T47D (cell line): ENCODE data around the gene NEK8.

Source experiments
- DNase-seq, 2 experiments: peaks; one replicate each; pipeline versions ENCODE4 v3.0.0 to v3.0.0-alpha.2; 2011 to 2012; ENCODE audit warnings: low read depth in 1 of 2, low spot score in 1 of 2
- JUND ChIP-seq: IDR thresholded peaks from 2 replicates; pipeline ENCODE4 v1.6.1; 2012; ENCODE audit warnings: low read depth
- in situ Hi-C: cut with HindIII; loops from 2 replicates; pipeline ENCODE4 v1.10.0; 2016; ENCODE audit warnings: low sequenced_read_pairs, low pct_unique_long_range_greater_than_20kb

The NEK8 gene

DNA sequence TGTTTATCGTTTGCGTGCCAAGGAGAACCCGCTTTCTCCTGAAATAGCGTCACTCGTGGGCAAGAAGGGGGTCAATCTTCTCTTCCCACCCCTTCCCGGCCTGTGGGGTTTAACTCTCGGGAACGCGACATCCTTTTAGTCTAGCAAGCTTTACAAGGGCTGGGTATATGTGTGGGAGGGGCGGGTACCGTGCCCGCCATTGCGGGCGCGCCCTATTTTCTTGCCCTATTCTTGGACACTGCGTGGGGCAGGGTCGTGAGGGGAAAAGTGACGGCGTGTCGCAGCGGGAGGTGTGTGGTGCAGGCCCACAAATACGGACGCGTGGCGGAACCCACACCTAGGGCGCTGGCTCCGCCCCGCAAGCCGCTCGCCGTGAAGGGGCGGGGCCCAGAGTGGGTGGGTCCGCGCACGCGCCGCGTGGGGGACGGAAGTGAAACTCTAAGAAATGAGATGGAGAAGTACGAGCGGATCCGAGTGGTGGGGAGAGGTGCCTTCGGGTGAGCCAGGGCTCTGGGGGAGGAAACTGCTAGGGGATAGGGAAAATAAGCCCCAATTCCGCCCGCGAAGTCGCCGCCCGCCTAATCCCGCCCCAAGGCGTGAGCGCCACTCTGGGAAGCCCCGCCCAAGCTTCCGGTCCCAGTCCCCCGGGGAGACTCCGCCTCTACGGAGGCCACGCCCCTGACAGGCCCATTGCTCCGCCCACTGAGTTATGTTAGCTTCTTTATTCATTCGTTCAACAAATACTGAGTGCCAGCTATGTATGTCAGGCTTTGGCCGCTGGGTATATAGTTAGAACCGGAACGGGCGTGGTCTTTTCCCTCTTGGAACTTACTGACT, at the start of gene NEK8:
TSS of gene NEK8 (plus strand) at position 425 of the 837 bp plus-strand sequence. CDS start at position 451, 26 bp downstream.
- DNase-seq, result peak; percentile 82 to 100
- in situ Hi-C loops, result no loop called here
- TF ChIP-seq JUND, result no peak

GRCh38 chr17:28682655-28683054, 45.9 kb upstream of the NEK8 start:
- TF ChIP-seq JUND, result no peak
- in situ Hi-C loops, result no loop called here
- DNase-seq, result no peak

DNA sequence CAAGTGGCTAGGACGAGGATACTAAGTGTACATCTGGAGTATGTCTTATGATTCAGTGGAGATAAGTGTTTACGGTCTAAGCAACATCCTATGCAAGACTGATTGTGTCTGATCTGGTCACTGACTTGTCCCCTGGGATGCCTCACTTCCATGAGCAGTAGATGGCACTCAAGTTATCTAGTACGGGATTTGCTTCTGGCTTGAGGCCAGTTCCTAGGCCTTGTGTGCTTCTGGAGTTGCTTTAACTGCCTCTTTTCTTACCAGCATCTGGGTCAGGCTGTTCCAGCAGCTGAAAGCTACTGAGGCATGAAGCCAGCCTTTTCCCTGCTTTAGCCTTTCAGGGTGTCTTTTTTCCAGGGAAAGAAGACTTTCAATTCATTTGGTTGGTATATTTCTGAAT, 43.6 kb upstream of the NEK8 start:
- in situ Hi-C loops, result no loop called here
- DNase-seq, result peak in 1 of 2 experiments; percentile 53
- TF ChIP-seq JUND, result no peak

- DNase-seq, result no peak
- no peak for TF ChIP-seq JUND
- in situ Hi-C loops, result no loop called here
These were observed 43.2 kb upstream of the NEK8 start for GRCh38 chr17:28685366-28685765.

DNA sequence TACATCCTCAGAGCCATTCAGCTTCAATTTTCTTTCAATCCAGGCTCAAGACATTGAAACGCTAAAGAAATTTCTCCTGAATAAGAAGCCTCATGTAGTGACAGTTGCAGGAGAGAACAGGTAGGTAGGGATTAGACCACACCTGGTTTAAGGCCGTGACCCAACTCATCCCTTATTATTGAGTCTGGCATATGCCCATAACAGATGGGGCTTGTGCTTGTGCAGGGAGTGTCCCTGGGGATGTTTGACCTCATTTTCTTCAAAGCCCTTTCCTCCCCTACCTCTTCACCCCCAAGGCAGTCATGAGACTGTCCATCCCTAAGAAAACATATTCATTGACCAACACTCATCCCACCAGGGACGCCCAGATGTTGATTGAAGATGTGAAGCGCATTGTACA, 42.3 kb upstream of the NEK8 start:
- in situ Hi-C loops, result no loop called here
- no peak for DNase-seq
- TF ChIP-seq JUND, result no peak

- DNase-seq, result no peak
- no peak for TF ChIP-seq JUND
- in situ Hi-C loops, result no loop called here
These were observed 40.1 kb upstream of the NEK8 start for GRCh38 chr17:28688481-28688880.

DNA sequence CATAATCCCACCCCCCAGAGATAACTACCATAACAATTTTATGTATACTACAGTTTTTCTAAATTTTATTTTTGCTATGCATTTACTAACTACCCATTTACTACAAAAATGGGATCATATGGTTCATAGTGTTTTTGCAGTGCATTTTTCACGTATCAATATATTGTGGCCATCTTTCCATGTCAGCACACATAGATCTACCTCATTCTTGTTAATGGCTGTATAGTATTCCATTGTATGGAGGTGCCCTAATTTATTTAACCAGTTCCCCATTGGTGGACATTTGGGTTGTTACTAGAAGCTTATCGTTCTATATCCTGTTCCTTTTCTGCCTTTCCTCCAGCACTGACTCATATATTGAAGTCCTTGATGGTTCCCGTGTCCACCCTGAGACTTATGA, 39.6 kb upstream of the NEK8 start:
- no peak for DNase-seq
- in situ Hi-C loops, result no loop called here
- no peak for TF ChIP-seq JUND

GRCh38 chr17:28693869-28694268, 34.7 kb upstream of the NEK8 start:
- DNase-seq, result no peak
- TF ChIP-seq JUND, result no peak
- in situ Hi-C loops, result no loop called here

- DNase-seq, result no peak
- TF ChIP-seq JUND, result no peak
- in situ Hi-C loops, result no loop called here
These were observed 30.2 kb upstream of the NEK8 start for GRCh38 chr17:28698253-28698941.

DNA sequence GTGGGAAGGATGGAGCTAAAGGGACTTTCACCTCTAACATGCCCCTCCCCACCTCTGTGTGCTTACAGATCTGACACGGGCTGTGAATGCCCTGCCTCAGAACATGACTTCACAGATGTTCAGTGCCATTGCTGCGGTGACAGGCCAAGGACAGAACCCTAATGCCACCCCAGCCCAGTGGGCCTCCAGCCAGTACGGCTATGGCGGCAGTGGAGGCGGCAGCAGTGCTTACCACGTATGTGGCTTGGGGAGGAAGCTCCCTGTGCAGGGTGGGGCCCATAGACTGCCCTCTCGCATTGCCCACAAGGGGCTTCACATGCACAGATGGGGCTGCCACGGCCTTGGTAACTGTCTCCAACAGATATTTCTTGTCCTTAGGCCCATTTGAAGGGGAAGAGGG, 28.3 kb upstream of the NEK8 start:
- no peak for TF ChIP-seq JUND
- DNase-seq, result no peak
- in situ Hi-C loops, result no loop called here

GRCh38 chr17:28700830-28701492, 27.6 kb upstream of the NEK8 start:
- in situ Hi-C loops, result no loop called here

DNA sequence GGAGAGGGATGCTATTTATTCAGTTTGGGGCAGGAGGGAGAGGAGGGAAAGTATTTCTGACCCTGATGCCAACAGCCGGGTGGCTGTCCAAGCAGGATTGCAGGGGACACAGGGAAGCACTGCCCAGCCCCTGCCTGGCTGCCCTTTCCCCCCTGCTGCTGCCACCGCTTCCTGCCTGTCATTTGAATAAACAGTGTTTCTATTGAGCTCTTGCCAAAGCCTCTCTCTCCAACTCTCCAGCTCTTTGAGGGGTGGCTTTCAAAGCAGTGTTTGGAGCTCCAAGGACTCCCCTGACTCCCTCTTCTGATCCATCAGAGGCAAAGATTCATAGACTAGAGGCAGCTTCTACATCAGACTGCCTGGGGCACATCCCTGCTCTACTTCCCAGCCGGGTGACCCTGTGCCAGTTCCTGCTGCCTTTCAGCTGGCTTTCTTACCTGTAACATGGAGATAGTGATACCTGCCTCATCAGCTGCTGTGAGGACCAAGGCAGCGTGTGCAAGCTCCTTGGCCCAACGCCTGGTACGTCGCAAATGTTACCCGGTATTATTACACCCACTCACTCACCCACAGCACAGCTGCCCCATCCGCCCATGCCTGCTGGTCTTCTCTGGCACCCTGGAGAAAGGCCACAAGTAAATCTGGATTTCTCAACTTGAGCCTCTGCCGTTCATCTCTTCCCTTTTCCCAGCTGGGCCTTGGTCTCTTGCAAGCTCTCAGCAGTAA, 26.4 kb upstream of the NEK8 start:
- in situ Hi-C loops, result no loop called here
- TF ChIP-seq JUND, result no peak
- no peak for DNase-seq

More at GRCh38 chr17:28700830-28701492, 27.6 kb upstream of the NEK8 start:
- no peak for DNase-seq
- no peak for TF ChIP-seq JUND
